ENCODE results near the gene F2R.

F2R gene

GRCh38 chr5:76693141-76693540 is 22.8 kb upstream of the F2R start:
- no CpG with 5 or more reads among the region's 3 CpGs for WGBS, 2 donors (ENCODE audit: extremely low coverage in 2 of 2, insufficient read length in 2 of 2, insufficient replicate concordance in 1 of 2)
- H2BK12ac ChIP-seq (ENCODE audit: low read length), result no peak overlapping the region

GRCh38 chr5:76694317-76694716 is 21.6 kb upstream of the F2R start:
- Histone ChIP-seq H3K4me1 (ENCODE audit: control insufficient read depth in 2 of 2, insufficient read depth in 1 of 2, low read depth in 1 of 2, low read length in 2 of 2) (peaks cover 2 to 5% of the 10 kb centered on the region in 2 donors), H3K27ac (replicated peaks; ENCODE audit: low read length) (no peak overlapping the region), H3K4me3 (ENCODE audit: low read length in 2 of 2) (no peak overlapping the region), H2BK120ac (ENCODE audit: low read depth, low read length) (no peak overlapping the region), H3K4me2 (ENCODE audit: insufficient read depth, low read length, poor library complexity, severe bottlenecking) (no peak overlapping the region), H3K79me1 (ENCODE audit: low read depth, low read length) (no peaks in the 10 kb centered on the region), H3K4ac (ENCODE audit: low read length) (no peak overlapping the region), H3K18ac (ENCODE audit: low read length) (no peak overlapping the region), H4K8ac (ENCODE audit: low read depth, low read length) (no peak overlapping the region), H4K91ac (ENCODE audit: low read depth, low read length, poor library complexity) (no peak overlapping the region), H3K36me3 (replicated peaks in 1 of 2; ENCODE audit: control insufficient read depth in 2 of 2, insufficient read depth in 2 of 2, low read length in 2 of 2) (peaks cover 0 to 54% of the 10 kb centered on the region in 2 donors), H2BK15ac (ENCODE audit: low read length) (no peak overlapping the region), H2BK5ac (ENCODE audit: low read length) (no peak overlapping the region), H3K9ac (ENCODE audit: low read depth, low read length, poor library complexity) (no peak overlapping the region), H2AFZ (ENCODE audit: low read length) (no peak overlapping the region), H3K14ac (ENCODE audit: low read length) (no peak overlapping the region), H2AK5ac (ENCODE audit: low read depth, low read length) (no peak overlapping the region), H2BK12ac (ENCODE audit: low read length) (no peak overlapping the region), H3K9me3 (replicated peaks in 1 of 2; ENCODE audit: control insufficient read depth in 2 of 2, insufficient read depth in 1 of 2, low read depth in 1 of 2, low read length in 2 of 2) (peaks cover 0 to 8% of the 10 kb centered on the region in 2 donors), H3K27me3 (ENCODE audit: control insufficient read depth in 3 of 3, insufficient read depth in 3 of 3, low read depth in 1 of 3, low read length in 3 of 3) (no peaks in the 10 kb centered on the region), H3K23ac (ENCODE audit: low read depth, low read length, poor library complexity) (no peak overlapping the region)
- WGBS, 2 donors (ENCODE audit: extremely low coverage in 2 of 2, insufficient read length in 2 of 2, insufficient replicate concordance in 1 of 2), result no CpG with 5 or more reads among the region's 2 CpGs
- DNase-seq (ENCODE audit: low spot score), result no peak

More at GRCh38 chr5:76693141-76693540, 22.8 kb upstream of the F2R start:
- Histone ChIP-seq H3K36me3 (replicated peaks in 1 of 2; ENCODE audit: control insufficient read depth in 2 of 2, insufficient read depth in 2 of 2, low read length in 2 of 2) (peaks cover 0 to 51% of the 10 kb centered on the region in 2 donors), H3K9ac (ENCODE audit: low read depth, low read length, poor library complexity) (no peak overlapping the region), H2AFZ (ENCODE audit: low read length) (no peak overlapping the region), H3K9me3 (replicated peaks in 1 of 2; ENCODE audit: control insufficient read depth in 2 of 2, insufficient read depth in 1 of 2, low read depth in 1 of 2, low read length in 2 of 2) (peaks cover 0 to 5% of the 10 kb centered on the region in 2 donors), H3K14ac (ENCODE audit: low read length) (no peak overlapping the region), H3K4ac (ENCODE audit: low read length) (no peak overlapping the region), H3K4me1 (ENCODE audit: control insufficient read depth in 2 of 2, insufficient read depth in 1 of 2, low read depth in 1 of 2, low read length in 2 of 2) (peaks cover 2 to 5% of the 10 kb centered on the region in 2 donors), H3K4me3 (ENCODE audit: low read length in 2 of 2) (no peak overlapping the region), H2AK5ac (ENCODE audit: low read depth, low read length) (no peak overlapping the region), H3K23ac (ENCODE audit: low read depth, low read length, poor library complexity) (no peak overlapping the region), H4K91ac (ENCODE audit: low read depth, low read length, poor library complexity) (no peak overlapping the region), H3K27me3 (ENCODE audit: control insufficient read depth in 3 of 3, insufficient read depth in 3 of 3, low read depth in 1 of 3, low read length in 3 of 3) (no peaks in the 10 kb centered on the region), H2BK120ac (ENCODE audit: low read depth, low read length) (no peak overlapping the region), H3K18ac (ENCODE audit: low read length) (no peak overlapping the region), H4K8ac (ENCODE audit: low read depth, low read length) (no peak overlapping the region), H3K4me2 (ENCODE audit: insufficient read depth, low read length, poor library complexity, severe bottlenecking) (no peak overlapping the region), H3K27ac (replicated peaks; ENCODE audit: low read length) (no peak overlapping the region), H3K79me1 (ENCODE audit: low read depth, low read length) (no peaks in the 10 kb centered on the region), H2BK5ac (ENCODE audit: low read length) (no peak overlapping the region), H2BK15ac (ENCODE audit: low read length) (no peak overlapping the region)
- no peak for DNase-seq (ENCODE audit: low spot score)

- no peak overlapping the region for H3K14ac ChIP-seq (ENCODE audit: low read length)
- no peak overlapping the region for H3K23ac ChIP-seq (ENCODE audit: low read depth, low read length, poor library complexity)
- H3K4ac ChIP-seq (ENCODE audit: low read length), result no peak overlapping the region
- H2BK120ac ChIP-seq (ENCODE audit: low read depth, low read length), result no peak overlapping the region
- peaks cover 0 to 52% of the 10 kb centered on the region in 2 donors for H3K36me3 ChIP-seq (replicated peaks in 1 of 2; ENCODE audit: control insufficient read depth in 2 of 2, insufficient read depth in 2 of 2, low read length in 2 of 2)
- no peak overlapping the region for H4K91ac ChIP-seq (ENCODE audit: low read depth, low read length, poor library complexity)
- WGBS, 2 donors (ENCODE audit: extremely low coverage in 2 of 2, insufficient read length in 2 of 2, insufficient replicate concordance in 1 of 2), result no CpG with 5 or more reads among the region's 6 CpGs
- no peak overlapping the region for H2BK15ac ChIP-seq (ENCODE audit: low read length)
- no peak overlapping the region for H3K27ac ChIP-seq (replicated peaks; ENCODE audit: low read length)
- H4K8ac ChIP-seq (ENCODE audit: low read depth, low read length), result no peak overlapping the region
- H2AFZ ChIP-seq (ENCODE audit: low read length), result no peak overlapping the region
- H3K4me1 ChIP-seq (ENCODE audit: control insufficient read depth in 2 of 2, insufficient read depth in 1 of 2, low read depth in 1 of 2, low read length in 2 of 2), result peaks cover 2 to 5% of the 10 kb centered on the region in 2 donors
- H2AK5ac ChIP-seq (ENCODE audit: low read depth, low read length), result no peak overlapping the region
- DNase-seq (ENCODE audit: low spot score), result no peak
- H3K4me2 ChIP-seq (ENCODE audit: insufficient read depth, low read length, poor library complexity, severe bottlenecking), result no peak overlapping the region
- H3K18ac ChIP-seq (ENCODE audit: low read length), result no peak overlapping the region
- H3K27me3 ChIP-seq (ENCODE audit: control insufficient read depth in 3 of 3, insufficient read depth in 3 of 3, low read depth in 1 of 3, low read length in 3 of 3), result no peaks in the 10 kb centered on the region
- H3K9me3 ChIP-seq (replicated peaks in 1 of 2; ENCODE audit: control insufficient read depth in 2 of 2, insufficient read depth in 1 of 2, low read depth in 1 of 2, low read length in 2 of 2), result peaks cover 0 to 8% of the 10 kb centered on the region in 2 donors
- no peaks in the 10 kb centered on the region for H3K79me1 ChIP-seq (ENCODE audit: low read depth, low read length)
- H2BK12ac ChIP-seq (ENCODE audit: low read length), result no peak overlapping the region
- no peak overlapping the region for H3K4me3 ChIP-seq (ENCODE audit: low read length in 2 of 2)
- no peak overlapping the region for H2BK5ac ChIP-seq (ENCODE audit: low read length)
- no peak overlapping the region for H3K9ac ChIP-seq (ENCODE audit: low read depth, low read length, poor library complexity)
Measured at GRCh38 chr5:76695346-76695745, 20.6 kb upstream of the F2R start.

GRCh38 chr5:76696251-76696650 is 19.7 kb upstream of the F2R start:
- Histone ChIP-seq H3K4ac (ENCODE audit: low read length) (no peak overlapping the region), H3K27me3 (ENCODE audit: control insufficient read depth in 3 of 3, insufficient read depth in 3 of 3, low read depth in 1 of 3, low read length in 3 of 3) (no peaks in the 10 kb centered on the region), H3K14ac (ENCODE audit: low read length) (no peak overlapping the region), H2BK15ac (ENCODE audit: low read length) (no peak overlapping the region), H2BK5ac (ENCODE audit: low read length) (no peak overlapping the region), H3K4me1 (ENCODE audit: control insufficient read depth in 2 of 2, insufficient read depth in 1 of 2, low read depth in 1 of 2, low read length in 2 of 2) (peaks cover 0 to 3% of the 10 kb centered on the region in 2 donors), H3K36me3 (replicated peaks in 1 of 2; ENCODE audit: control insufficient read depth in 2 of 2, insufficient read depth in 2 of 2, low read length in 2 of 2) (peaks cover 0 to 61% of the 10 kb centered on the region in 2 donors), H3K23ac (ENCODE audit: low read depth, low read length, poor library complexity) (no peak overlapping the region), H3K9ac (ENCODE audit: low read depth, low read length, poor library complexity) (no peak overlapping the region), H3K79me1 (ENCODE audit: low read depth, low read length) (no peaks in the 10 kb centered on the region), H3K9me3 (replicated peaks in 1 of 2; ENCODE audit: control insufficient read depth in 2 of 2, insufficient read depth in 1 of 2, low read depth in 1 of 2, low read length in 2 of 2) (peaks cover 0 to 8% of the 10 kb centered on the region in 2 donors), H2BK120ac (ENCODE audit: low read depth, low read length) (no peak overlapping the region), H2AK5ac (ENCODE audit: low read depth, low read length) (no peak overlapping the region), H3K27ac (replicated peaks; ENCODE audit: low read length) (no peak overlapping the region), H4K91ac (ENCODE audit: low read depth, low read length, poor library complexity) (no peak overlapping the region), H3K4me3 (ENCODE audit: low read length in 2 of 2) (no peak overlapping the region), H4K8ac (ENCODE audit: low read depth, low read length) (no peak overlapping the region), H2AFZ (ENCODE audit: low read length) (no peak overlapping the region), H3K4me2 (ENCODE audit: insufficient read depth, low read length, poor library complexity, severe bottlenecking) (no peak overlapping the region), H3K18ac (ENCODE audit: low read length) (no peak overlapping the region), H2BK12ac (ENCODE audit: low read length) (no peak overlapping the region)
- DNase-seq (ENCODE audit: low spot score), result no peak
- WGBS, 2 donors (ENCODE audit: extremely low coverage in 2 of 2, insufficient read length in 2 of 2, insufficient replicate concordance in 1 of 2), result no CpG with 5 or more reads among the region's 1 CpG
